ENCODE data around the gene SCMH1. TPM values are rescaled to one million over a fixed set of nuclear protein-coding genes. Genes with fewer than 3 reads are reported as not detected.

SCMH1 gene
- total RNA-seq, 1 experiment from 2014 or later = 28.0 TPM

GRCh38 chr1:41045740-41046139 lies 196.4 kb downstream of the SCMH1 start:
- no peaks in the 10 kb centered on the region for H3K79me2 ChIP-seq (ENCODE audit: insufficient read depth, low read length)
- TF ChIP-seq SP1 (IDR thresholded peaks at IDR 0.05; ENCODE audit: low read depth) (no peak), POLR2AphosphoS5 (IDR thresholded peaks at IDR 0.05; ENCODE audit: low read depth, low read length) (no peak)
- ChIA-PET RAD21 (ENCODE audit: low non-redundant PET in 1 of 2, low total read pairs in 2 of 2, uncharacterized antibody in 2 of 2, unreplicated experiment in 2 of 2) (no interaction called here), POLR2A (no interaction called here), CTCF (no interaction called here)
- H3K9me2 ChIP-seq (ENCODE audit: insufficient read depth) = no peaks in the 10 kb centered on the region
- H3K4me1 ChIP-seq (ENCODE audit: control insufficient read depth in 1 of 2, insufficient read depth in 2 of 2, low read length in 2 of 2) = no peaks in the 10 kb centered on the region
- ATAC-seq (no peak), DNase-seq (ENCODE audit: low read depth, low spot score) (no peak)
- no peak overlapping the region for H2AFZ ChIP-seq (ENCODE audit: low read depth, low read length, poor library complexity, severe bottlenecking)
- no peaks in the 10 kb centered on the region for H4K20me1 ChIP-seq (ENCODE audit: insufficient read depth)
- intact Hi-C loops (cut with micrococcal nuclease) = no loop called here
- no peak overlapping the region for H3K4me3 ChIP-seq (replicated peaks in 1 of 2; ENCODE audit: low read depth in 1 of 2, low read length in 2 of 2)
- H3K36me3 ChIP-seq (ENCODE audit: control insufficient read depth in 1 of 2, insufficient read depth in 2 of 2, low read length in 2 of 2) = peaks cover 0 to 7% of the 10 kb centered on the region in 2 experiments; a peak in 1 of 4 replicates
- no peak overlapping the region for H3K9ac ChIP-seq (ENCODE audit: low read length)
- BruUV-seq (replicated peaks) = no TSS peak
- no peaks in the 10 kb centered on the region for H3K27me3 ChIP-seq (ENCODE audit: insufficient read depth, low read length)
- no peak overlapping the region for H3K4me2 ChIP-seq (ENCODE audit: low read length)
- H3K27ac ChIP-seq (ENCODE audit: low read depth, low read length) = no peak overlapping the region
- H3K9me3 ChIP-seq (ENCODE audit: control insufficient read depth in 1 of 2, insufficient read depth in 1 of 2, low read depth in 1 of 2, low read length in 2 of 2) = no peaks in the 10 kb centered on the region

DNA sequence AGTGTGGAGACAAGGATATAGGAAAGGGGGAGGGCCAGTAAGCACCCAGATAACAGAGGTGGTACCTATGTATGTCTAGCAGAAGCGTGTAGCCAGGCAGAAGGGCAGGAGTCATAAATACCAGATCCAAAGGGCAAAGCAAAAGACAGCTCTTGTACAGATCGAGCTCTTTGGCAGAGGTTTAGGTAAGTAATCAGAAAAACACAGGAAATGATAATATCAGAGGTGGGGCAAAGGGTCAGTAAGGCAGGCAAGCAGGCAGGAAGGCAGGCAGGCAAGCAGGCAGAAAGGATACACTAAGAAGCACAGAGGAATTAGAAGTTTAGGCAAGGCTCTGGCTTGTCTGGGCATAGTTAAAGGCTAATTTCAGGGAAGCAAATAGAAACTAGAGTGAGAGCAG lies 197.9 kb downstream of the SCMH1 start:
- no peaks in the 10 kb centered on the region for H3K9me2 ChIP-seq (ENCODE audit: insufficient read depth)
- H3K27me3 ChIP-seq (ENCODE audit: insufficient read depth, low read length) = no peaks in the 10 kb centered on the region
- no peak for TF ChIP-seq ZBTB33 (IDR thresholded peaks at IDR 0.05; ENCODE audit: extremely low read depth, insufficient replicate concordance, low read length)
- no peak for TF ChIP-seq POLR2AphosphoS5 (IDR thresholded peaks at IDR 0.05; ENCODE audit: low read depth, low read length)
- no peak for TF ChIP-seq POLR2A (IDR thresholded peaks at IDR 0.05; ENCODE audit: borderline replicate concordance, extremely low read depth, insufficient read depth, insufficient read length)
- TF ChIP-seq SIN3A (IDR thresholded peaks at IDR 0.05; ENCODE audit: low read depth) = no peak
- TF ChIP-seq YY1 (IDR thresholded peaks at IDR 0.05; ENCODE audit: extremely low read depth, insufficient replicate concordance, low read depth, low read length) = no peak
- TF ChIP-seq RAD21 (IDR thresholded peaks at IDR 0.05; ENCODE audit: low read depth) = no peak
- TF ChIP-seq ZFX (IDR thresholded peaks at IDR 0.05) = no peak
- no peak for TF ChIP-seq ELF1 (IDR thresholded peaks at IDR 0.05; ENCODE audit: borderline replicate concordance, low read depth)
- TF ChIP-seq FOSL1 (IDR thresholded peaks at IDR 0.05; ENCODE audit: low read depth) = no peak
- TF ChIP-seq TCF7L2 (IDR thresholded peaks at IDR 0.05; ENCODE audit: borderline replicate concordance, extremely low read depth, insufficient read depth, insufficient read length) = no peak
- TF ChIP-seq, protein P1, sequence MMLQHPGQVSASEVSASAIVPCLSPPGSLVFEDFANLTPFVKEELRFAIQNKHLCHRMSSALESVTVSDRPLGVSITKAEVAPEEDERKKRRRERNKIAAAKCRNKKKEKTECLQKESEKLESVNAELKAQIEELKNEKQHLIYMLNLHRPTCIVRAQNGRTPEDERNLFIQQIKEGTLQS (IDR thresholded peaks at IDR 0.05) = no peak
- ChIA-PET RAD21 (ENCODE audit: low non-redundant PET in 1 of 2, low total read pairs in 2 of 2, uncharacterized antibody in 2 of 2, unreplicated experiment in 2 of 2) (no interaction called here), POLR2A (no interaction called here), CTCF (no interaction called here)
- DNase-seq (ENCODE audit: low read depth, low spot score) (no peak), ATAC-seq (no peak)
- intact Hi-C loops (cut with micrococcal nuclease) = no loop called here
- no TSS peak for BruUV-seq (replicated peaks)
- H3K9ac ChIP-seq (ENCODE audit: low read length) = no peak overlapping the region
- no peaks in the 10 kb centered on the region for H3K9me3 ChIP-seq (ENCODE audit: control insufficient read depth in 1 of 2, insufficient read depth in 1 of 2, low read depth in 1 of 2, low read length in 2 of 2)
- H3K79me2 ChIP-seq (ENCODE audit: insufficient read depth, low read length) = no peaks in the 10 kb centered on the region
- H3K36me3 ChIP-seq (ENCODE audit: control insufficient read depth in 1 of 2, insufficient read depth in 2 of 2, low read length in 2 of 2) = peaks cover 0 to 9% of the 10 kb centered on the region in 2 experiments; a peak in 1 of 4 replicates
- no peak overlapping the region for H3K4me2 ChIP-seq (ENCODE audit: low read length)
- H3K4me1 ChIP-seq (ENCODE audit: control insufficient read depth in 1 of 2, insufficient read depth in 2 of 2, low read length in 2 of 2) = no peaks in the 10 kb centered on the region
- no peak overlapping the region for H3K4me3 ChIP-seq (replicated peaks in 1 of 2; ENCODE audit: low read depth in 1 of 2, low read length in 2 of 2)
- H3K27ac ChIP-seq (ENCODE audit: low read depth, low read length) = no peak overlapping the region
- no peaks in the 10 kb centered on the region for H4K20me1 ChIP-seq (ENCODE audit: insufficient read depth)
- no peak overlapping the region for H2AFZ ChIP-seq (ENCODE audit: low read depth, low read length, poor library complexity, severe bottlenecking)
